ENCODE data around the gene C19orf81. TPM values are rescaled to one million over a fixed set of nuclear protein-coding genes. Genes with fewer than 3 reads are reported as not detected.

The C19orf81 gene
- total and polyA plus RNA-seq, 9 of the 15 experiments (the other 6 are each of a cell fraction or from before 2014, with no cell fraction given): 2.5 to 42.9 (median 33.0) TPM; not detected in 4

GRCh38 chr19:50602089-50602422, 47.2 kb upstream of the C19orf81 start (continued):
- 0 out of 2 replicates have a peak, but pooled peaks have one; percentile 18 for TF ChIP-seq TAF7 (tag; IDR thresholded peaks at IDR 0.05)
- TF ChIP-seq THRB (CRISPR knock-in tag; conservative IDR thresholded peaks at IDR 0.05): peak; percentile 68; the same call in 1 of the 2 replicates
- TF ChIP-seq ZNF766 (CRISPR knock-in tag; conservative IDR thresholded peaks at IDR 0.05): 0 out of 2 replicates have a peak, but pooled peaks have one; percentile 1
- TF ChIP-seq ZBTB26 (CRISPR knock-in tag; IDR thresholded peaks at IDR 0.05): peak; percentile 27; the same call in 1 of the 2 replicates

GRCh38 chr19:50602496-50602895, 46.7 kb upstream of the C19orf81 start:
- no peak overlapping the region for H2AFZ ChIP-seq (ENCODE audit: low read depth, low read length)
- BruUV-seq (replicated peaks): no TSS peak
- H3K9me3 ChIP-seq (replicated peaks; ENCODE audit: control insufficient read depth, insufficient read depth, low read depth, low read length): 0 out of 2 replicates have a peak, but pooled peaks cover 3% of the 10 kb centered on the region
- H3K27ac ChIP-seq (ENCODE audit: extremely low read depth, low read depth, low read length): peak overlapping the region; percentile 77
- H4K20me1 ChIP-seq (replicated peaks; ENCODE audit: control insufficient read depth, insufficient read depth, low read length): no peaks in the 10 kb centered on the region
- peaks cover 32 to 39% of the 10 kb centered on the region in 2 experiments for H3K4me1 ChIP-seq (replicated peaks in 1 of 2; ENCODE audit: control insufficient read depth in 2 of 2, insufficient read depth in 2 of 2, low read length in 2 of 2)
- ChIA-PET CTCF (ENCODE audit: low intra/inter-chr PET ratio) (no interaction called here), POLR2A (no interaction called here)
- in situ Hi-C loops (cut with MboI): no loop called here
- no peaks in the 10 kb centered on the region for H3K36me3 ChIP-seq (ENCODE audit: control insufficient read depth, insufficient read depth, low read length)
- FAIRE-seq (no peak), DNase-seq (ENCODE audit: extremely low read depth in 1 of 4, low spot score in 3 of 4) (no peak), ATAC-seq (no peak)
- H3K4me2 ChIP-seq (ENCODE audit: insufficient read depth, low read length): peak overlapping the region; percentile 63
- H3K27me3 ChIP-seq (ENCODE audit: control insufficient read depth in 2 of 2, insufficient read depth in 2 of 2, low read length in 2 of 2): no peaks in the 10 kb centered on the region
- intact Hi-C loops (cut with micrococcal nuclease): loop anchor here (5.0 kb wide), 1 partner anchor 65 kb away; no protein-coding TSS in a partner anchor
- no peaks in the 10 kb centered on the region for H3K9me1 ChIP-seq (ENCODE audit: control insufficient read depth, insufficient read depth, low read length)
- H3K4me3 ChIP-seq: no peak overlapping the region
- H3K79me2 ChIP-seq (ENCODE audit: control insufficient read depth, insufficient read depth, low read length): no peaks in the 10 kb centered on the region
- 15% methylated on average over 6 of the region's 6 CpGs for WGBS (ENCODE audit: insufficient coverage, low coverage, missing lambda C conversion rate)
- peak overlapping the region; percentile 45 to 57; a peak in 2 of 4 replicates for H3K9ac ChIP-seq (ENCODE audit: insufficient read depth in 1 of 2, low read depth in 2 of 2, low read length in 2 of 2)
- no peak for TF ChIP-seq NCOA2 (IDR thresholded peaks at IDR 0.05; ENCODE audit: partially characterized antibody in 2 of 2)
- TF ChIP-seq KDM1A (IDR thresholded peaks at IDR 0.05): no peak
- TF ChIP-seq HSF4 (CRISPR knock-in tag; IDR thresholded peaks at IDR 0.05; ENCODE audit: borderline replicate concordance): no peak
- TF ChIP-seq RBBP5 (IDR thresholded peaks at IDR 0.05; ENCODE audit: borderline replicate concordance, insufficient read depth, low read length, poor library complexity, severe bottlenecking): no peak
- TF ChIP-seq TFAP4 (CRISPR knock-in tag; IDR thresholded peaks at IDR 0.05; ENCODE audit: borderline replicate concordance): 0 out of 2 replicates have a peak, but pooled peaks have one; percentile 3
- no peak for TF ChIP-seq MBD2 (IDR thresholded peaks at IDR 0.05; ENCODE audit: borderline replicate concordance, low read depth)
- TF ChIP-seq CEBPZ (IDR thresholded peaks at IDR 0.05; ENCODE audit: borderline replicate concordance, low read depth, low read length): no peak
- no peak for TF ChIP-seq MCM3 (IDR thresholded peaks at IDR 0.05)
- no peak for TF ChIP-seq JUN (IDR thresholded peaks at IDR 0.05; ENCODE audit: borderline replicate concordance, low read depth, low read length)
- TF ChIP-seq JUN (CRISPR knock-in tag; IDR thresholded peaks at IDR 0.05; ENCODE audit: borderline replicate concordance): no peak

All from K562 (cell line).